Measurements from ENCODE around the gene CORO2A. TPM values are rescaled to one million over a fixed set of nuclear protein-coding genes. Genes with fewer than 3 reads are reported as not detected.

CORO2A gene
- polyA plus RNA-seq, 1 of the 3 experiments (the other 2 are of a cell fraction): 2.3 TPM

- H3K9me2 ChIP-seq: no peaks in the 10 kb centered on the region
- WGBS (ENCODE audit: low lambda C conversion rate): 89% methylated on average over 8 of the region's 8 CpGs
- POLR2A ChIA-PET: no interaction called here
Observed at GRCh38 chr9:98241357-98242300, 49.2 kb upstream of the CORO2A start.

More at GRCh38 chr9:98241357-98242300, 49.2 kb upstream of the CORO2A start:
- Histone ChIP-seq H3K9me3 (no peaks in the 10 kb centered on the region), H3K27ac (ENCODE audit: low read depth in 2 of 2, low read length in 1 of 2) (no peak overlapping the region), H3F3A (replicated peaks; ENCODE audit: insufficient read depth) (no peaks in the 10 kb centered on the region), H3K9ac (no peak overlapping the region), H3K4me1 (ENCODE audit: control insufficient read depth in 1 of 2, insufficient read depth in 2 of 2, low read depth in 1 of 2, low read length in 1 of 2) (no peaks in the 10 kb centered on the region), H4K20me1 (ENCODE audit: insufficient read depth) (no peaks in the 10 kb centered on the region), H2AFZ (ENCODE audit: low read depth) (no peak overlapping the region), H3K4me2 (no peak overlapping the region), H3K79me2 (ENCODE audit: insufficient read depth) (no peaks in the 10 kb centered on the region), H3K36me3 (replicated peaks in 1 of 2; ENCODE audit: control insufficient read depth in 1 of 2, insufficient read depth in 2 of 2, low read length in 1 of 2) (no peaks in the 10 kb centered on the region), H3K27me3 (ENCODE audit: insufficient read depth) (no peaks in the 10 kb centered on the region), H3K4me3 (ENCODE audit: low read depth in 2 of 2, low read length in 1 of 2) (no peak overlapping the region)
- TF ChIP-seq RXRA (IDR thresholded peaks at IDR 0.05; ENCODE audit: borderline replicate concordance, low read depth) (no peak), PBX3 (IDR thresholded peaks at IDR 0.05) (no peak), MAX (IDR thresholded peaks at IDR 0.05; ENCODE audit: low read depth) (no peak), NFIC (IDR thresholded peaks at IDR 0.05; ENCODE audit: borderline replicate concordance) (no peak), FOXJ3 (CRISPR knock-in tag; IDR thresholded peaks at IDR 0.05) (no peak), MEF2A (IDR thresholded peaks at IDR 0.05; ENCODE audit: borderline replicate concordance, low read depth) (no peak), EZH2phosphoT487 (IDR thresholded peaks at IDR 0.05; ENCODE audit: borderline replicate concordance, low read depth) (no peak), EP300 (IDR thresholded peaks at IDR 0.05; ENCODE audit: borderline replicate concordance in 1 of 2, low read depth in 1 of 2, low read length in 1 of 2) (no peak), SIN3A (IDR thresholded peaks at IDR 0.05; ENCODE audit: borderline replicate concordance, low read depth, low read length) (no peak), USF2 (IDR thresholded peaks at IDR 0.05; ENCODE audit: borderline replicate concordance, low read depth, low read length) (no peak), YY1 (IDR thresholded peaks at IDR 0.05; ENCODE audit: low read depth) (no peak), USF1 (IDR thresholded peaks at IDR 0.05; ENCODE audit: borderline replicate concordance, low read depth) (no peak), RAD21 (IDR thresholded peaks at IDR 0.05; ENCODE audit: low read length) (no peak), RFX5 (IDR thresholded peaks at IDR 0.05; ENCODE audit: low read length) (no peak), ELF1 (IDR thresholded peaks at IDR 0.05) (no peak)
- DNase-seq: no peak
- CTCF ChIA-PET: interaction anchor here (0.7 to 1.8 kb wide), 10 partner anchors 8 to 171 kb away, joined by 3 to 11 read pairs (median 5); partner anchors contain the start of gene TBC1D2
